DOHH2 (cell line): ENCODE results near the gene PTCHD1.

Source experiments
- CTCF ChIP-seq: fragments of 200-600 bp; sonication (generic); IDR thresholded peaks from one replicate; pipeline ENCODE4 v1.5.1; 2014; ENCODE audit warnings: antibody characterized with exemption, mild to moderate bottlenecking, low read depth, low read length; ENCODE audit not compliant: poor library complexity, severe bottlenecking
- EZH2phosphoT487 ChIP-seq: fragments of 200-600 bp; sonication (generic); IDR thresholded peaks from 2 replicates; pipeline ENCODE4 v1.6.1; 2017; ENCODE audit warnings: borderline replicate concordance, mild to moderate bottlenecking, antibody characterized with exemption, low read length, moderate library complexity, mixed read lengths

- TF ChIP-seq CTCF (no peak), EZH2phosphoT487 (no peak)
Measured at GRCh38 chrX:23381099-23382087, 46.7 kb downstream of the PTCHD1 start.
